Liver (tissue), 3 donors: ENCODE results near the gene WNK2.

ENCODE experiments used
- FOXA1 ChIP-seq: IDR thresholded peaks from 2 replicates; pipeline ENCODE4 v1.6.1; 2016; ENCODE audit warnings: antibody characterized with exemption
- GABPA ChIP-seq, 2 donors: IDR thresholded peaks in 1 of 2; conservative IDR thresholded peaks in 1 of 2; 2 replicates each; pipeline ENCODE4 v1.6.1; 2016; ENCODE audit warnings: antibody characterized with exemption in 2 of 2, mild to moderate bottlenecking in 1 of 2, moderate library complexity in 1 of 2
- HNF4A ChIP-seq, 2 donors: conservative IDR thresholded peaks; 2 replicates each; pipeline ENCODE4 v1.6.1; 2016; ENCODE audit warnings: antibody characterized with exemption in 2 of 2, mild to moderate bottlenecking in 2 of 2
- JUND ChIP-seq, 2 donors: IDR thresholded peaks; 2 replicates each; pipeline ENCODE4 v1.6.1; 2016; ENCODE audit warnings: antibody characterized with exemption in 2 of 2
- NR2F2 ChIP-seq: IDR thresholded peaks from 2 replicates; pipeline ENCODE4 v1.6.1; 2016; ENCODE audit warnings: antibody characterized with exemption
- RAD21 ChIP-seq, 2 donors: IDR thresholded peaks; 2 replicates each; pipeline ENCODE4 v1.6.1; 2016; ENCODE audit warnings: antibody characterized with exemption in 2 of 2, mild to moderate bottlenecking in 2 of 2
- RXRA ChIP-seq, 2 donors: IDR thresholded peaks; 2 replicates each; pipeline ENCODE4 v1.6.1; 2017 to 2018; ENCODE audit warnings: antibody characterized with exemption in 2 of 2, mild to moderate bottlenecking in 1 of 2
- SP1 ChIP-seq: IDR thresholded peaks from 2 replicates; pipeline ENCODE4 v1.6.1; 2018; ENCODE audit warnings: antibody characterized with exemption, mild to moderate bottlenecking
- TAF1 ChIP-seq: conservative IDR thresholded peaks from 2 replicates; pipeline ENCODE4 v1.6.1; 2016; ENCODE audit warnings: antibody characterized with exemption, mild to moderate bottlenecking
- YY1 ChIP-seq: IDR thresholded peaks from 2 replicates; pipeline ENCODE4 v1.6.1; 2016; ENCODE audit warnings: antibody characterized with exemption, mild to moderate bottlenecking
- TF ChIP-seq, protein P1 (sequence below): fragments of 150-350 bp; IDR thresholded peaks from 2 replicates; pipeline ENCODE4 v1.5.1; 2017; ENCODE audit warnings: improper control_type of control experiment, low read depth, low read length; ENCODE audit not compliant: missing input control
- TF ChIP-seq, protein P2 (sequence below): IDR thresholded peaks from 2 replicates; pipeline ENCODE4 v1.6.1; 2016; ENCODE audit warnings: antibody characterized with exemption
- TF ChIP-seq, protein P3 (sequence below): IDR thresholded peaks from 2 replicates; pipeline ENCODE4 v1.6.1; 2016; ENCODE audit warnings: antibody characterized with exemption
- TF ChIP-seq, protein P4 (sequence below): IDR thresholded peaks from 2 replicates; pipeline ENCODE4 v1.6.1; 2016; ENCODE audit warnings: antibody characterized with exemption, mild to moderate bottlenecking
- donor health status: healthy.
- donor health status: healthy.

DNA sequence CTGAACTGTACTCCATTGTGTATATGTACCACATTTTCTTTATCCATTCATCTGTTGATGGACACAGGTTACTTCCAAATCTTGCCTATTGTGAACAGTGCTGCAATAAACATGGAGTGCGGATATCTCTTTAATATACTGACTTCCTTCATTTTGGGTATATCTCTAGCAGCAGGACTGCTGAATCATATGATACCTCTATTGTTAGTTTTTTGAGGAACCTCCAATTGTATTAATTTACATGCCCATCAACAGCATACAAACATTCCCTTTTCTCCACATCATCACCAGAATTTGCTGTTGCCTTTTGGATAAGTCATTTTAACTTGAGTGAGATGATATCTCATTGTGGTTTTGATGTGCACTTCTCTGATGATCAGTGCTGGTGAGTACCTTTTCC lies 185.7 kb downstream of the WNK2 start:
- TF ChIP-seq JUND (IDR thresholded peaks at IDR 0.05) (no peak), RAD21 (IDR thresholded peaks at IDR 0.05) (no peak), SP1 (no peak), HNF4A (conservative IDR thresholded peaks at IDR 0.05) (no peak), YY1 (no peak), NR2F2 (no peak), FOXA1 (no peak), TAF1 (no peak), GABPA (IDR thresholded peaks at IDR 0.05 in 1 of 2, conservative IDR thresholded peaks at IDR 0.05 in 1 of 2) (no peak), RXRA (IDR thresholded peaks at IDR 0.05) (no peak)
- TF ChIP-seq, protein P1, sequence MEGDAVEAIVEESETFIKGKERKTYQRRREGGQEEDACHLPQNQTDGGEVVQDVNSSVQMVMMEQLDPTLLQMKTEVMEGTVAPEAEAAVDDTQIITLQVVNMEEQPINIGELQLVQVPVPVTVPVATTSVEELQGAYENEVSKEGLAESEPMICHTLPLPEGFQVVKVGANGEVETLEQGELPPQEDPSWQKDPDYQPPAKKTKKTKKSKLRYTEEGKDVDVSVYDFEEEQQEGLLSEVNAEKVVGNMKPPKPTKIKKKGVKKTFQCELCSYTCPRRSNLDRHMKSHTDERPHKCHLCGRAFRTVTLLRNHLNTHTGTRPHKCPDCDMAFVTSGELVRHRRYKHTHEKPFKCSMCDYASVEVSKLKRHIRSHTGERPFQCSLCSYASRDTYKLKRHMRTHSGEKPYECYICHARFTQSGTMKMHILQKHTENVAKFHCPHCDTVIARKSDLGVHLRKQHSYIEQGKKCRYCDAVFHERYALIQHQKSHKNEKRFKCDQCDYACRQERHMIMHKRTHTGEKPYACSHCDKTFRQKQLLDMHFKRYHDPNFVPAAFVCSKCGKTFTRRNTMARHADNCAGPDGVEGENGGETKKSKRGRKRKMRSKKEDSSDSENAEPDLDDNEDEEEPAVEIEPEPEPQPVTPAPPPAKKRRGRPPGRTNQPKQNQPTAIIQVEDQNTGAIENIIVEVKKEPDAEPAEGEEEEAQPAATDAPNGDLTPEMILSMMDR: no peak
- TF ChIP-seq, protein P2, sequence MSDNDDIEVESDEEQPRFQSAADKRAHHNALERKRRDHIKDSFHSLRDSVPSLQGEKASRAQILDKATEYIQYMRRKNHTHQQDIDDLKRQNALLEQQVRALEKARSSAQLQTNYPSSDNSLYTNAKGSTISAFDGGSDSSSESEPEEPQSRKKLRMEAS: no peak
- TF ChIP-seq, protein P3, sequence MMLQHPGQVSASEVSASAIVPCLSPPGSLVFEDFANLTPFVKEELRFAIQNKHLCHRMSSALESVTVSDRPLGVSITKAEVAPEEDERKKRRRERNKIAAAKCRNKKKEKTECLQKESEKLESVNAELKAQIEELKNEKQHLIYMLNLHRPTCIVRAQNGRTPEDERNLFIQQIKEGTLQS: no peak
- TF ChIP-seq, protein P4, sequence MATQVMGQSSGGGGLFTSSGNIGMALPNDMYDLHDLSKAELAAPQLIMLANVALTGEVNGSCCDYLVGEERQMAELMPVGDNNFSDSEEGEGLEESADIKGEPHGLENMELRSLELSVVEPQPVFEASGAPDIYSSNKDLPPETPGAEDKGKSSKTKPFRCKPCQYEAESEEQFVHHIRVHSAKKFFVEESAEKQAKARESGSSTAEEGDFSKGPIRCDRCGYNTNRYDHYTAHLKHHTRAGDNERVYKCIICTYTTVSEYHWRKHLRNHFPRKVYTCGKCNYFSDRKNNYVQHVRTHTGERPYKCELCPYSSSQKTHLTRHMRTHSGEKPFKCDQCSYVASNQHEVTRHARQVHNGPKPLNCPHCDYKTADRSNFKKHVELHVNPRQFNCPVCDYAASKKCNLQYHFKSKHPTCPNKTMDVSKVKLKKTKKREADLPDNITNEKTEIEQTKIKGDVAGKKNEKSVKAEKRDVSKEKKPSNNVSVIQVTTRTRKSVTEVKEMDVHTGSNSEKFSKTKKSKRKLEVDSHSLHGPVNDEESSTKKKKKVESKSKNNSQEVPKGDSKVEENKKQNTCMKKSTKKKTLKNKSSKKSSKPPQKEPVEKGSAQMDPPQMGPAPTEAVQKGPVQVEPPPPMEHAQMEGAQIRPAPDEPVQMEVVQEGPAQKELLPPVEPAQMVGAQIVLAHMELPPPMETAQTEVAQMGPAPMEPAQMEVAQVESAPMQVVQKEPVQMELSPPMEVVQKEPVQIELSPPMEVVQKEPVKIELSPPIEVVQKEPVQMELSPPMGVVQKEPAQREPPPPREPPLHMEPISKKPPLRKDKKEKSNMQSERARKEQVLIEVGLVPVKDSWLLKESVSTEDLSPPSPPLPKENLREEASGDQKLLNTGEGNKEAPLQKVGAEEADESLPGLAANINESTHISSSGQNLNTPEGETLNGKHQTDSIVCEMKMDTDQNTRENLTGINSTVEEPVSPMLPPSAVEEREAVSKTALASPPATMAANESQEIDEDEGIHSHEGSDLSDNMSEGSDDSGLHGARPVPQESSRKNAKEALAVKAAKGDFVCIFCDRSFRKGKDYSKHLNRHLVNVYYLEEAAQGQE: no peak
